ENCODE measurements around the gene TRAF3.

TRAF3 gene

GRCh38 chr14:102909911-102910310 is 132.7 kb downstream of the TRAF3 start:
- H3K4me1 ChIP-seq (ENCODE audit: insufficient read depth, low read length, severe bottlenecking) = peaks cover 17% of the 10 kb centered on the region
- H3K9me3 ChIP-seq (ENCODE audit: low read length) = no peaks in the 10 kb centered on the region
- no peak for TF ChIP-seq EZH2 (IDR thresholded peaks at IDR 0.05; ENCODE audit: borderline replicate concordance, low read length)
- no peak overlapping the region for H3K27ac ChIP-seq (ENCODE audit: low read depth, low read length, poor library complexity, severe bottlenecking)
- H2AFZ ChIP-seq (ENCODE audit: low read length) = no peak overlapping the region
- no peak overlapping the region for H3K4me2 ChIP-seq (ENCODE audit: low read length)
- no peak overlapping the region for H3K9ac ChIP-seq (ENCODE audit: low read length)
- no peaks in the 10 kb centered on the region for H3K27me3 ChIP-seq (ENCODE audit: insufficient read depth, low read length)
- no peaks in the 10 kb centered on the region for H4K20me1 ChIP-seq (ENCODE audit: insufficient read depth, low read length)
- no peaks in the 10 kb centered on the region for H3K79me2 ChIP-seq (ENCODE audit: insufficient read depth, low read length)
- H3K9me2 ChIP-seq (ENCODE audit: low read depth, low read length) = no peaks in the 10 kb centered on the region
- H3F3A ChIP-seq (ENCODE audit: insufficient read depth, low read length) = no peaks in the 10 kb centered on the region
- no peak overlapping the region for H3K4me3 ChIP-seq (ENCODE audit: low read depth, low read length, poor library complexity, severe bottlenecking)
- peaks cover 22% of the 10 kb centered on the region for H3K36me3 ChIP-seq (ENCODE audit: insufficient read depth, low read length)

- Histone ChIP-seq H3K9me3 (ENCODE audit: low read length) (no peaks in the 10 kb centered on the region), H3K9me2 (ENCODE audit: low read depth, low read length) (no peaks in the 10 kb centered on the region), H3K4me3 (ENCODE audit: low read depth, low read length, poor library complexity, severe bottlenecking) (no peak overlapping the region), H2AFZ (ENCODE audit: low read length) (no peak overlapping the region), H3K9ac (ENCODE audit: low read length) (no peak overlapping the region), H3K4me1 (ENCODE audit: insufficient read depth, low read length, severe bottlenecking) (peaks cover 22% of the 10 kb centered on the region), H3K4me2 (ENCODE audit: low read length) (no peak overlapping the region), H3K27ac (ENCODE audit: low read depth, low read length, poor library complexity, severe bottlenecking) (no peak overlapping the region), H4K20me1 (ENCODE audit: insufficient read depth, low read length) (no peaks in the 10 kb centered on the region), H3K36me3 (ENCODE audit: insufficient read depth, low read length) (peaks cover 17% of the 10 kb centered on the region), H3K79me2 (ENCODE audit: insufficient read depth, low read length) (no peaks in the 10 kb centered on the region), H3F3A (ENCODE audit: insufficient read depth, low read length) (no peaks in the 10 kb centered on the region), H3K27me3 (ENCODE audit: insufficient read depth, low read length) (no peaks in the 10 kb centered on the region)
- TF ChIP-seq CTCF (IDR thresholded peaks at IDR 0.05; ENCODE audit: low read length) (no peak), EZH2 (IDR thresholded peaks at IDR 0.05; ENCODE audit: borderline replicate concordance, low read length) (no peak)
These were observed 133.2 kb downstream of the TRAF3 start for GRCh38 chr14:102910442-102910841.

- H4K20me1 ChIP-seq (ENCODE audit: insufficient read depth, low read length) = no peaks in the 10 kb centered on the region
These were observed 134.3 kb downstream of the TRAF3 start for GRCh38 chr14:102911541-102911951.

More at GRCh38 chr14:102911541-102911951, 134.3 kb downstream of the TRAF3 start:
- H3K36me3 ChIP-seq (ENCODE audit: insufficient read depth, low read length) = peaks cover 6% of the 10 kb centered on the region
- no peak overlapping the region for H3K9ac ChIP-seq (ENCODE audit: low read length)
- no peak overlapping the region for H3K27ac ChIP-seq (ENCODE audit: low read depth, low read length, poor library complexity, severe bottlenecking)
- peaks cover 33% of the 10 kb centered on the region for H3K4me1 ChIP-seq (ENCODE audit: insufficient read depth, low read length, severe bottlenecking)
- H3K4me3 ChIP-seq (ENCODE audit: low read depth, low read length, poor library complexity, severe bottlenecking) = no peak overlapping the region
- no peak overlapping the region for H3K4me2 ChIP-seq (ENCODE audit: low read length)
- no peaks in the 10 kb centered on the region for H3K9me3 ChIP-seq (ENCODE audit: low read length)
- no peak overlapping the region for H2AFZ ChIP-seq (ENCODE audit: low read length)
- H3F3A ChIP-seq (ENCODE audit: insufficient read depth, low read length) = no peaks in the 10 kb centered on the region
- TF ChIP-seq CTCF (IDR thresholded peaks at IDR 0.05; ENCODE audit: low read length) = no peak
- no peak for TF ChIP-seq EZH2 (IDR thresholded peaks at IDR 0.05; ENCODE audit: borderline replicate concordance, low read length)
- H3K27me3 ChIP-seq (ENCODE audit: insufficient read depth, low read length) = no peaks in the 10 kb centered on the region
- H3K79me2 ChIP-seq (ENCODE audit: insufficient read depth, low read length) = no peaks in the 10 kb centered on the region
- H3K9me2 ChIP-seq (ENCODE audit: low read depth, low read length) = no peaks in the 10 kb centered on the region

Measured in OCI-LY1 (cell line).